Activated naive CD4-positive, alpha-beta T cell treated with anti-CD3 and anti-CD28 coated beads, Interleukin-2, amount 50 U/mL, for 24 hours (primary cell): ENCODE measurements around the gene TYW3.

Experiments
- H3K27ac Mint-ChIP-seq: one replicate; pipeline ENCODE4 v1.8.0; 2021; ENCODE audit warnings: mild to moderate bottlenecking, mixed read lengths
- H3K27me3 Mint-ChIP-seq: one replicate; pipeline ENCODE4 v1.8.0; 2021; ENCODE audit warnings: mixed read lengths
- H3K36me3 Mint-ChIP-seq: one replicate; pipeline ENCODE4 v1.8.0; 2021; ENCODE audit warnings: mixed read lengths
- H3K4me1 Mint-ChIP-seq: one replicate; pipeline ENCODE4 v1.8.0; 2021; ENCODE audit warnings: mixed read lengths
- H3K4me3 Mint-ChIP-seq: one replicate; pipeline ENCODE4 v1.8.0; 2021; ENCODE audit warnings: mild to moderate bottlenecking, mixed read lengths
- H3K9me3 Mint-ChIP-seq: one replicate; pipeline ENCODE4 v1.8.0; 2021; ENCODE audit warnings: mixed read lengths

TYW3 gene

GRCh38 chr1:74812180-74812541, 79.2 kb downstream of the TYW3 start:
- Mint-ChIP-seq H3K9me3 (no peaks in the 10 kb centered on the region), H3K27me3 (peaks cover 1% of the 10 kb centered on the region), H3K27ac (no peak overlapping the region), H3K4me1 (no peaks in the 10 kb centered on the region), H3K4me3 (no peak overlapping the region), H3K36me3 (no peaks in the 10 kb centered on the region)
